HEK293T (cell line): ENCODE results near the gene SLC35E1.
"Not testable (repeated sequence)": the region's sequence is repeated elsewhere in the genome, so short reads cannot be mapped to it uniquely, and the experiment has no call there.

Experiments used
- CTCF ChIA-PET: fragments of 350-600 bp; formaldehyde crosslinking; extraction: SDS; loops from one replicate; lab custom pipeline; 2021; ENCODE audit warnings: antibody characterized with exemption, inconsistent platforms; lab: Yijun Ruan, JAX
- POLR2A ChIA-PET: fragments of 350-600 bp; formaldehyde crosslinking; extraction: SDS; loops from one replicate; lab custom pipeline; 2020; ENCODE audit warnings: antibody characterized with exemption, inconsistent platforms; lab: Yijun Ruan, JAX
- DNase-seq: peaks from one replicate; pipeline ENCODE4 v3.0.0; 2012; ENCODE audit warnings: mixed read lengths; ENCODE audit errors: extremely low spot score
- ARNT ChIP-seq: fragments of 450-650 bp; IDR thresholded peaks from 2 replicates; pipeline ENCODE4 v1.6.1; 2017; ENCODE audit warnings: mild to moderate bottlenecking
- BHLHE40 ChIP-seq: fragments of 450-650 bp; IDR thresholded peaks from 2 replicates; pipeline ENCODE4 v1.6.1; 2016; ENCODE audit warnings: mild to moderate bottlenecking, moderate library complexity, borderline replicate concordance
- CTBP1 ChIP-seq: fragments of 450-650 bp; IDR thresholded peaks from 2 replicates; pipeline ENCODE4 v1.6.1; 2016; ENCODE audit warnings: borderline replicate concordance
- FOXA1 ChIP-seq: fragments of 450-650 bp; IDR thresholded peaks from 2 replicates; pipeline ENCODE4 v1.6.1; 2016; ENCODE audit warnings: mild to moderate bottlenecking
- FOXK2 ChIP-seq: fragments of 450-650 bp; IDR thresholded peaks from 2 replicates; pipeline ENCODE4 v1.6.1; 2016; ENCODE audit warnings: mild to moderate bottlenecking
- FOXM1 ChIP-seq: fragments of 450-650 bp; IDR thresholded peaks from 2 replicates; pipeline ENCODE4 v1.6.1; 2017; ENCODE audit warnings: mild to moderate bottlenecking, borderline replicate concordance
- HDGF ChIP-seq: fragments of 450-650 bp; IDR thresholded peaks from 2 replicates; pipeline ENCODE4 v1.6.1; 2017; ENCODE audit warnings: antibody characterized with exemption, borderline replicate concordance
- L3MBTL2 ChIP-seq: fragments of 450-650 bp; conservative IDR thresholded peaks from 2 replicates; pipeline ENCODE4 v1.6.1; 2016; ENCODE audit warnings: mild to moderate bottlenecking
- LEF1 ChIP-seq: fragments of 450-650 bp; IDR thresholded peaks from 2 replicates; pipeline ENCODE4 v1.6.1; 2017; ENCODE audit warnings: mild to moderate bottlenecking, borderline replicate concordance
- NFRKB ChIP-seq: fragments of 450-650 bp; IDR thresholded peaks from 2 replicates; pipeline ENCODE4 v1.6.1; 2016; ENCODE audit warnings: mild to moderate bottlenecking, moderate library complexity
- SUZ12 ChIP-seq: fragments of 450-650 bp; IDR thresholded peaks from 2 replicates; pipeline ENCODE4 v1.6.1; 2016; ENCODE audit warnings: mild to moderate bottlenecking
- ZNF384 ChIP-seq: fragments of 450-650 bp; IDR thresholded peaks from 2 replicates; pipeline ENCODE4 v1.6.1; 2016

The SLC35E1 gene

DNA sequence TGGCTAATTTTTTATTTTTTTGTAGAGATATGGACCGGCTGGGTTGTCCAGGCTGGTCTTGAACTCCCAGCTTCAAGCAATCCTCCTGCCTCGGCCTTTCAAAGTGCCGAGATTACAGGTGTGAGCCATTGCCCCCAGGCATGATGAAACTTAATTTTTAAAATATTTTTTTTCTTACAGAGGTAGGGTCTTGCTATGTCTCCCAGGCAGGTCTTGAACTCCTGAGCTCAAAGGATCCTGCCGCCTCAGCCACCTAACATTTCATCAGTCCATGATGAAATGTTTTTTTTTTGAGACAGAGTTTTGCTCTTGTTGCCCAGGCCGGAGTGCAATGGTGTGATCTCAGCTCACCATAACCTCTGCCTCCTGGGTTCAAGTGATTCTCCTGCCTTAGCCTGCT is 63.7 kb downstream of the SLC35E1 start:
- ChIA-PET CTCF (interaction anchor here (1.0 kb wide), 1 partner anchor 16 kb away, joined by 5 read pairs; no protein-coding TSS in a partner anchor), POLR2A (interaction anchor here (1.6 kb wide), 1 partner anchor 10 kb away, joined by 4 read pairs; no protein-coding TSS in a partner anchor)
- TF ChIP-seq FOXK2: no peak
- TF ChIP-seq SUZ12: no peak
- DNase-seq: no peak

DNA sequence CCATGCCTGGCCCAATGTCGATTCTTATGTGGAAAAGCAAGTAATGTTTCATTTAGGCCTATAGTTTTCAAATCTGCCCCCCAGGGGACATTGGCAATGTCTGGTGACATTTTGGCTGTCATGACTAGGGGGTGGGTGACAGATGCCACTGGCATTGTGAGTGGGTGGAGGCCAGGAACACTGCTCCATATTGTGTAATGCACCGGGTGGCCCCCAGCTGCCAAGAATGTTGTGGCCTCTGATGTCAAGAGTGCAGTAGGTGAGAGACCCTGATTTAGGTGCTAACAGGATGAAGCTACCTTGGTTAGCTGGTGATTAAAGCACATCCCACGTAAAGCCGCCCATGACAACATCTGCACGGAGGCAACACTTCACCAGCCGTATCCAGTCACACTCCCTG is 65.3 kb downstream of the SLC35E1 start:
- peak; percentile 9 for DNase-seq
- POLR2A ChIA-PET: no interaction called here
- TF ChIP-seq FOXM1 (no peak), ARNT (no peak), CTBP1 (no peak), FOXA1 (no peak)
- CTCF ChIA-PET: no interaction called here

DNA sequence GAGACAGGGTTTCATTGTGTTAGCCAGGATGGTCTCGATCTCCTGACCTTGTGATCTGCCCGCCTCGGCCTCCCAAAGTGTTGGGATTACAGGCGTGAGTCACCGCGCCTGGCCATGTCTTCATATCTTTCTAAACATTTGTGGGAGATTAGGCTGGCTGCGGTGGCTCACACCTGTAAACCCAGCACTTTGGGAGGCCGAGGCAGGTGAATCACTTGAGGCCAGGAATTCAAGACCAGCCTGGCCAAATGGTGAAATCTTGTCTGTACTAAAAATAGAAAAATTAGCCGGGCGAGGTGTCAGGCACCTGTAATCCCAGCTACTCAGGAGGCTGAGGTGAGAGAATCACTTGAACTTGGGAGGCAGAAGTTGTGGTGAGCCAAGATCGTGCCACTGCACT is 66.1 kb downstream of the SLC35E1 start:
- POLR2A ChIA-PET, CTCF ChIA-PET, DNase-seq: not testable (repeated sequence)

DNA sequence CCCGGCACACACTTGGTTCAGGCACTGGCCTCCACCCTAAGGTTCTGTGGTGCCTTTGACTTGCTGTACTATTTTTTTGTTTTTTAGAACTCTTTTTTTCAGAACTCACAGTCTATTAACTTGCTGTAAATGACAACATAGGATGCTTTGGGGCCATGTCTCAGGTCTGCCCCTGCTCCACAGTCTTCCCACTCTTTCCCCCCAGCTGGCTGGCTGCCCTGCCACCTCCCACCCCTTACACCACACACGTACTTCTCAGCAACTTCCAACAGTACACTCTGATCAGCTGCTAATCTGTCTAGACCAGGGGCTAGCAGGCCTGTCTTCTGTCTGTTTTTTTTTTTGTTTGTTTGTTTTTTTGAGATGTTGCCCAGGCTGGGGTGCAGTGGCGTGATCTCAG is 67.9 kb downstream of the SLC35E1 start:
- no peak for DNase-seq
- ChIA-PET POLR2A (interaction anchor here (2.2 kb wide), 1 partner anchor 13 kb away, joined by 5 read pairs; no protein-coding TSS in a partner anchor), CTCF (no interaction called here)
- TF ChIP-seq SUZ12 (no peak), BHLHE40 (no peak), ZNF384 (no peak), FOXM1 (no peak), ARNT (no peak), FOXK2 (no peak), HDGF (no peak), L3MBTL2 (no peak), NFRKB (no peak), LEF1 (no peak), CTBP1 (no peak), FOXA1 (no peak)
